H9 (cell line): ENCODE results near the gene EFTUD2. TPM values are rescaled to one million over a fixed set of nuclear protein-coding genes. Genes with fewer than 3 reads are reported as not detected.

Experiments used
- DNase-seq: peaks from one replicate; pipeline ENCODE4 v3.0.0-alpha.2; 2017
- H2AFZ ChIP-seq: one replicate; pipeline ENCODE4 v1.6.1; 2013; ENCODE audit warnings: mild to moderate bottlenecking, low read length, control low read depth, moderate library complexity
- H2AK5ac ChIP-seq: 2 replicates; pipeline ENCODE4 v1.6.1; 2013; ENCODE audit warnings: low read length, control low read depth, mixed read lengths; ENCODE audit not compliant: insufficient read length
- H2BK120ac ChIP-seq: one replicate; pipeline ENCODE4 v1.6.1; 2013; ENCODE audit warnings: low read depth, mild to moderate bottlenecking, low read length, control low read depth, inconsistent platforms; ENCODE audit not compliant: poor library complexity, severe bottlenecking
- H2BK12ac ChIP-seq: 2 replicates; pipeline ENCODE4 v1.6.1; 2013; ENCODE audit warnings: low read length, control low read depth, mixed read lengths, low read depth; ENCODE audit not compliant: insufficient read length
- H2BK15ac ChIP-seq: 2 replicates; pipeline ENCODE4 v1.6.1; 2013; ENCODE audit warnings: low read depth, low read length, control low read depth
- H2BK20ac ChIP-seq: one replicate; pipeline ENCODE4 v1.6.1; 2013; ENCODE audit warnings: low read depth, mild to moderate bottlenecking, low read length, control low read depth, inconsistent platforms; ENCODE audit not compliant: poor library complexity, severe bottlenecking
- H2BK5ac ChIP-seq: 2 replicates; pipeline ENCODE4 v1.6.1; 2013; ENCODE audit warnings: low read length, control low read depth, mixed read lengths; ENCODE audit not compliant: insufficient read length
- H3K14ac ChIP-seq: 2 replicates; pipeline ENCODE4 v1.6.1; 2013; ENCODE audit warnings: low read length, control low read depth; ENCODE audit not compliant: insufficient read depth
- H3K18ac ChIP-seq: 2 replicates; pipeline ENCODE4 v1.6.1; 2013; ENCODE audit warnings: low read depth, mild to moderate bottlenecking, mixed read lengths, low read length, control low read depth; ENCODE audit not compliant: insufficient read length
- H3K23ac ChIP-seq: 2 replicates; pipeline ENCODE4 v1.6.1; 2013; ENCODE audit warnings: low read length, control low read depth, mixed read lengths, low read depth; ENCODE audit not compliant: insufficient read length
- H3K23me2 ChIP-seq: 2 replicates; pipeline ENCODE4 v1.6.1; 2013; ENCODE audit warnings: low read depth, mild to moderate bottlenecking, mixed read lengths, low read length, control low read depth; ENCODE audit not compliant: insufficient read length, poor library complexity, severe bottlenecking
- H3K27ac ChIP-seq: 2 replicates; pipeline ENCODE4 v1.5.1; 2013; ENCODE audit warnings: low read length, control low read depth, mixed read lengths, low read depth; ENCODE audit not compliant: insufficient read length
- H3K27me3 ChIP-seq: 2 replicates; pipeline ENCODE4 v1.6.1; 2013; ENCODE audit warnings: low read length, control low read depth, inconsistent platforms; ENCODE audit not compliant: insufficient read depth
- H3K4ac ChIP-seq: 2 replicates; pipeline ENCODE4 v1.6.1; 2013; ENCODE audit warnings: low read depth, mild to moderate bottlenecking, control low read depth, inconsistent platforms, low read length, moderate library complexity
- H3K4me1 ChIP-seq: 2 replicates; pipeline ENCODE4 v1.6.1; 2013; ENCODE audit warnings: low read length, control low read depth, inconsistent platforms; ENCODE audit not compliant: insufficient read depth
- H3K4me2 ChIP-seq: 2 replicates; pipeline ENCODE4 v1.6.1; 2013; ENCODE audit warnings: low read length, control low read depth, mixed read lengths; ENCODE audit not compliant: insufficient read length, insufficient read depth
- H3K56ac ChIP-seq: 2 replicates; pipeline ENCODE4 v1.6.1; 2013; ENCODE audit warnings: low read depth, mild to moderate bottlenecking, mixed read lengths, low read length, control low read depth; ENCODE audit not compliant: insufficient read length
- H3K79me1 ChIP-seq: 2 replicates; pipeline ENCODE4 v1.6.1; 2013; ENCODE audit warnings: low read depth, mild to moderate bottlenecking, moderate library complexity, low read length, control low read depth, inconsistent platforms; ENCODE audit not compliant: insufficient read depth, poor library complexity, severe bottlenecking
- H3K79me2 ChIP-seq: 2 replicates; pipeline ENCODE4 v1.6.1; 2013; ENCODE audit warnings: low read length, control low read depth, inconsistent platforms; ENCODE audit not compliant: insufficient read depth
- H3K9ac ChIP-seq: 2 replicates; pipeline ENCODE4 v1.6.1; 2013; ENCODE audit warnings: low read length, control low read depth, mixed read lengths; ENCODE audit not compliant: insufficient read length; ENCODE audit errors: extremely low read depth
- H3K9me3 ChIP-seq: one replicate; pipeline ENCODE4 v1.6.1; 2013; ENCODE audit warnings: low read depth, low read length, inconsistent platforms; ENCODE audit not compliant: control insufficient read depth
- H3T11ph ChIP-seq: one replicate; pipeline ENCODE4 v1.6.1; 2013; ENCODE audit warnings: mild to moderate bottlenecking, low read length, control low read depth, inconsistent platforms
- H4K20me1 ChIP-seq: one replicate; pipeline ENCODE4 v1.6.1; 2013; ENCODE audit not compliant: control insufficient read depth, insufficient read length, insufficient read depth
- H4K5ac ChIP-seq: 2 replicates; pipeline ENCODE4 v1.6.1; 2013; ENCODE audit warnings: low read depth, mild to moderate bottlenecking, mixed read lengths, low read length, control low read depth; ENCODE audit not compliant: insufficient read length
- H4K8ac ChIP-seq: replicated peaks from 2 replicates; pipeline ENCODE4 v1.6.1; 2013; ENCODE audit warnings: low read length, control low read depth, mixed read lengths, low read depth; ENCODE audit not compliant: insufficient read length
- H4K91ac ChIP-seq: 2 replicates; pipeline ENCODE4 v1.6.1; 2013; ENCODE audit warnings: low read depth, mild to moderate bottlenecking, moderate library complexity, mixed read lengths, low read length, control low read depth; ENCODE audit not compliant: insufficient read length
- H3K27ac Mint-ChIP-seq, 3 experiments: 2 replicates in 2 of 3; 3 replicates in 1 of 3; pipeline ENCODE4 v1.8.0; 2020 to 2021; ENCODE audit warnings: mixed read lengths in 3 of 3, mild to moderate bottlenecking in 1 of 3, moderate library complexity in 1 of 3
- H3K27me3 Mint-ChIP-seq: 2 replicates; pipeline ENCODE4 v1.8.0; 2021; ENCODE audit warnings: low read depth, mild to moderate bottlenecking, moderate library complexity, mixed read lengths
- H3K36me3 Mint-ChIP-seq, 3 experiments: 2 replicates in 2 of 3; 3 replicates in 1 of 3; pipeline ENCODE4 v1.8.0; 2020 to 2021; ENCODE audit warnings: low read depth in 3 of 3, mixed read lengths in 3 of 3; ENCODE audit not compliant: insufficient read depth in 1 of 3
- H3K4me1 Mint-ChIP-seq, 2 experiments: 2 replicates each; pipeline ENCODE4 v1.8.0; 2020; ENCODE audit warnings: mixed read lengths in 2 of 2
- H3K4me3 Mint-ChIP-seq, 2 experiments: 2 replicates in 1 of 2; 3 replicates in 1 of 2; pipeline ENCODE4 v1.8.0; 2020 to 2021; ENCODE audit warnings: mild to moderate bottlenecking in 2 of 2, mixed read lengths in 2 of 2, moderate library complexity in 1 of 2
- H3K9me3 Mint-ChIP-seq, 2 experiments: 2 replicates in 1 of 2; 3 replicates in 1 of 2; pipeline ENCODE4 v1.8.0; 2020; ENCODE audit warnings: mild to moderate bottlenecking in 2 of 2, mixed read lengths in 2 of 2, moderate library complexity in 1 of 2
- CTCF ChIP-seq: fragments of 200-600 bp; sonication (generic); conservative IDR thresholded peaks from 3 replicates; pipeline ENCODE4 v1.8.0; 2021; ENCODE audit warnings: antibody characterized with exemption, mild to moderate bottlenecking
- WGBS: extraction: QIAGEN DNeasy Blood & Tissue Kit; methylation state at CpG from one replicate; pipeline ENCODE4 v1.1.7; 2013; ENCODE audit warnings: missing lambda C conversion rate, low lambda C conversion rate, mixed read lengths; ENCODE audit not compliant: insufficient read length; ENCODE audit errors: extremely low coverage; 5-methylcytosine and 5-hydroxymethylcytosine counted together
- total RNA-seq: library from RNA; stranded (reverse); gene quantifications from 2 replicates; pipeline ENCODE4 v1.2.1, GENCODE V29; 2021

The EFTUD2 gene
- total RNA-seq, 1 experiment from 2014 or later, result 150 TPM

GRCh38 chr17:44859701-44860100 lies 39.5 kb downstream of the EFTUD2 start:
- Mint-ChIP-seq H3K4me1 (no peaks in the 10 kb centered on the region), H3K36me3 (peaks cover 71 to 96% (median 86%) of the 10 kb centered on the region in 3 experiments), H3K27me3 (no peaks in the 10 kb centered on the region), H3K4me3 (no peak overlapping the region), H3K27ac (peak overlapping the region in 1 of 3 experiments; percentile 16; a peak in 3 of 7 replicates), H3K9me3 (no peaks in the 10 kb centered on the region; a peak in 1 of 5 replicates)
- Histone ChIP-seq H3K56ac (no peak overlapping the region), H3K23me2 (no peaks in the 10 kb centered on the region), H2BK12ac (no peak overlapping the region), H3K27ac (no peak overlapping the region), H2BK15ac (no peak overlapping the region), H3K79me1 (no peaks in the 10 kb centered on the region), H2AFZ (no peak overlapping the region), H3K9me3 (no peaks in the 10 kb centered on the region), H3K79me2 (no peaks in the 10 kb centered on the region), H3K4ac (no peak overlapping the region), H3K14ac (no peak overlapping the region), H2AK5ac (no peak overlapping the region), H2BK20ac (no peak overlapping the region), H3K27me3 (no peaks in the 10 kb centered on the region), H3K4me1 (no peaks in the 10 kb centered on the region), H3K9ac (no peak overlapping the region), H3T11ph (no peak overlapping the region), H3K4me2 (no peak overlapping the region), H3K18ac (no peak overlapping the region), H3K23ac (no peak overlapping the region), H2BK5ac (no peak overlapping the region), H4K5ac (no peak overlapping the region), H4K20me1 (no peaks in the 10 kb centered on the region), H2BK120ac (no peak overlapping the region), H4K8ac (no peak overlapping the region), H4K91ac (no peak overlapping the region)
- WGBS, result no CpG with 5 or more reads among the region's 5 CpGs
- no peak for TF ChIP-seq CTCF
- DNase-seq, result no peak
